Stimulated activated CD4-positive, alpha-beta T cell treated with anti-CD3 and anti-CD28 coated beads, Interleukin-15, amount 100 ng/mL, for 24 hours (primary cell): ENCODE data around the gene MAN2C1.
"Not testable (repeated sequence)": the region's sequence is repeated elsewhere in the genome, so short reads cannot be mapped to it uniquely, and the experiment has no call there.

Source experiments
- DNase-seq: peaks from one replicate; pipeline ENCODE4 v3.0.0-alpha.2; 2020

Gene MAN2C1

GRCh38 chr15:75360856-75361255 is 7.6 kb downstream of the MAN2C1 start:
- no peak for DNase-seq

- no peak for DNase-seq
Observed at GRCh38 chr15:75360391-75360790, 8.0 kb downstream of the MAN2C1 start.

GRCh38 chr15:75359537-75360250 is 8.7 kb downstream of the MAN2C1 start:
- DNase-seq = no peak

GRCh38 chr15:75358771-75359536 is 9.5 kb downstream of the MAN2C1 start:
- no peak for DNase-seq

GRCh38 chr15:75357976-75358673 is 10.3 kb downstream of the MAN2C1 start:
- no peak for DNase-seq

- no peak for DNase-seq
Observed at GRCh38 chr15:75356517-75356916, 11.9 kb downstream of the MAN2C1 start.

GRCh38 chr15:75356006-75356405 is 12.4 kb downstream of the MAN2C1 start:
- no peak for DNase-seq

- no peak for DNase-seq
Observed at GRCh38 chr15:75355369-75355768, 13.0 kb downstream of the MAN2C1 start.

- no peak for DNase-seq
Observed at GRCh38 chr15:75354454-75354853, 14.0 kb downstream of the MAN2C1 start.

- no peak for DNase-seq
Observed at GRCh38 chr15:75353604-75354003, 14.8 kb downstream of the MAN2C1 start.

GRCh38 chr15:75352186-75353080 is 16.0 kb downstream of the MAN2C1 start:
- DNase-seq = no peak

- DNase-seq = peak; percentile 21
Observed at GRCh38 chr15:75350601-75351361, 17.6 kb downstream of the MAN2C1 start.

- DNase-seq = peak; percentile 80
Observed at GRCh38 chr15:75349851-75350588, 18.4 kb downstream of the MAN2C1 start.

- DNase-seq = not testable (repeated sequence)
Observed at GRCh38 chr15:75349351-75349669, 19.1 kb downstream of the MAN2C1 start.

GRCh38 chr15:75348562-75349350 is 19.7 kb downstream of the MAN2C1 start:
- no peak for DNase-seq

GRCh38 chr15:75348034-75348561 is 20.3 kb downstream of the MAN2C1 start:
- DNase-seq = no peak

- DNase-seq = peak; percentile 61
Observed at GRCh38 chr15:75347222-75348033, 21.0 kb downstream of the MAN2C1 start.

- DNase-seq = no peak
Observed at GRCh38 chr15:75346796-75347221, 21.6 kb downstream of the MAN2C1 start, which contains the start of gene NEIL1. Gene NEIL1, plus strand, starts transcription at chr15:75347039. Its CDS starts 1,867 bp downstream, at chr15:75348906.

- DNase-seq = not testable (repeated sequence)
Observed at GRCh38 chr15:75343953-75344352, 24.5 kb downstream of the MAN2C1 start.
